Activated T-cell treated with anti-CD3 and anti-CD28 coated beads for 4 hours (primary cell): Measurements from ENCODE around the gene NFS1.

Experiments
- DNase-seq: peaks from one replicate; pipeline ENCODE4 v3.0.0-alpha.2; 2020

The NFS1 gene

GRCh38 chr20:35636095-35636494 lies 63.1 kb downstream of the NFS1 start:
- DNase-seq, result no peak

GRCh38 chr20:35635652-35636051 lies 63.5 kb downstream of the NFS1 start:
- DNase-seq, result no peak

- DNase-seq, result no peak
Observed at GRCh38 chr20:35632539-35633115, 66.5 kb downstream of the NFS1 start.

GRCh38 chr20:35630636-35631035 lies 68.5 kb downstream of the NFS1 start:
- no peak for DNase-seq

GRCh38 chr20:35629427-35630145 lies 69.6 kb downstream of the NFS1 start:
- DNase-seq, result no peak

- no peak for DNase-seq
Observed at GRCh38 chr20:35627121-35627520, 72.0 kb downstream of the NFS1 start.

- DNase-seq, result no peak
Observed at GRCh38 chr20:35626386-35627001, 72.7 kb downstream of the NFS1 start.

GRCh38 chr20:35625584-35626385 lies 73.4 kb downstream of the NFS1 start:
- no peak for DNase-seq

- DNase-seq, result no peak
Observed at GRCh38 chr20:35621560-35621946, 77.6 kb downstream of the NFS1 start.

- no peak for DNase-seq
Observed at GRCh38 chr20:35620818-35621559, 78.2 kb downstream of the NFS1 start.

- DNase-seq, result peak; percentile 62
Observed at GRCh38 chr20:35619196-35620095, 79.7 kb downstream of the NFS1 start.

- no peak for DNase-seq
Observed at GRCh38 chr20:35618263-35619131, 80.7 kb downstream of the NFS1 start.
